ENCODE data around the gene EFNA3. TPM values are rescaled to one million over a fixed set of nuclear protein-coding genes. Genes with fewer than 3 reads are reported as not detected.

The EFNA3 gene
- total RNA-seq, 6 experiments from 2014 or later = 0.25 to 0.87 (median 0.55) TPM

DNA sequence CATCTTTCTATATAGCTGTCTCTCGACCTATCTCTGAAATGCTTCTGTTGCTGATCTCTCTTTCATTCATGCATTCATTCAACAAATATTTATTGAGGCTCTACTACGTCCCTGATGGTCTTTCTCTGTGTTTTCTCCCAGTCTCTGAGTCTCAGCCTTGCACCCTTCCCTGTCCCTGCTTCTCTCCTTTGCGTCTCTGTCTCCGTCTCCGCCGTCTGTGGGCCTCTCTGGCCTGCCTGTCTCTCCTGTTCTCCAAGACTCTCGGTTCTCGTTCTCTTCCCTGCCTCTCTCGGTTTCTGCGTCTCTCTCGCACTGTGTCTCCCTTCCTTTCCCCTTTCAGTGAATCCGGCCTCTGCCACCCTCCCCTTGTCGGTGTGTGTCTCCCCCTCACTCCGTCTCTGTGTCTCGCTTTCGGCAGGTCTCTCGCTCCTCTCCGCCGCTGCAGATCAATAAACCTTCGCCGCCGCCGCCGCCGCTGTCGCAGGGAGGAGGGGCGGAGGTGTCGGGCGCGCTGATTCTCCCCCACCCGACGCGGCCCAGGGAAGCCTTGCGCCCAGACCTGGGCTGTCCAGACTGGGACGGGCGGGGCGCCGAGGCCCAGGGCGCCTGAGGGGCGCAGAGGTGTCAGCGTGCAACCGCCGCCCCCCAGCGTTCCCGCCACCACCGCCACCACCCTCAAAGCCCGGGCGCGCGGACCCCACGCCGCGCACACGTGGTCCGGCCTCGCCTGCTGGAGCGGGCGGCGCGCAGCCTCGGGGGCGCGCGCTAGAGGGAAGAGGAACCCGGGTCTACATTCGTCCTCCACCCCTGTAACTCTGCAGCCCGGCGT lies 3.0 kb downstream of the EFNA3 start:
- H3K4me3 Mint-ChIP-seq = peak overlapping the region; percentile 35
- no peaks in the 10 kb centered on the region for H3K9me3 Mint-ChIP-seq
- DNase-seq = no peak
- TF ChIP-seq, protein P1, sequence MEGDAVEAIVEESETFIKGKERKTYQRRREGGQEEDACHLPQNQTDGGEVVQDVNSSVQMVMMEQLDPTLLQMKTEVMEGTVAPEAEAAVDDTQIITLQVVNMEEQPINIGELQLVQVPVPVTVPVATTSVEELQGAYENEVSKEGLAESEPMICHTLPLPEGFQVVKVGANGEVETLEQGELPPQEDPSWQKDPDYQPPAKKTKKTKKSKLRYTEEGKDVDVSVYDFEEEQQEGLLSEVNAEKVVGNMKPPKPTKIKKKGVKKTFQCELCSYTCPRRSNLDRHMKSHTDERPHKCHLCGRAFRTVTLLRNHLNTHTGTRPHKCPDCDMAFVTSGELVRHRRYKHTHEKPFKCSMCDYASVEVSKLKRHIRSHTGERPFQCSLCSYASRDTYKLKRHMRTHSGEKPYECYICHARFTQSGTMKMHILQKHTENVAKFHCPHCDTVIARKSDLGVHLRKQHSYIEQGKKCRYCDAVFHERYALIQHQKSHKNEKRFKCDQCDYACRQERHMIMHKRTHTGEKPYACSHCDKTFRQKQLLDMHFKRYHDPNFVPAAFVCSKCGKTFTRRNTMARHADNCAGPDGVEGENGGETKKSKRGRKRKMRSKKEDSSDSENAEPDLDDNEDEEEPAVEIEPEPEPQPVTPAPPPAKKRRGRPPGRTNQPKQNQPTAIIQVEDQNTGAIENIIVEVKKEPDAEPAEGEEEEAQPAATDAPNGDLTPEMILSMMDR (IDR thresholded peaks at IDR 0.05) = no peak
- H3K4me1 Mint-ChIP-seq (ENCODE audit: low read depth) = peaks cover 29% of the 10 kb centered on the region
- no peaks in the 10 kb centered on the region for H3K36me3 Mint-ChIP-seq (ENCODE audit: low read depth)
- H3K27me3 Mint-ChIP-seq (ENCODE audit: insufficient read depth) = peaks cover 39% of the 10 kb centered on the region
- peak overlapping the region; percentile 9 for H3K27ac Mint-ChIP-seq

DNA sequence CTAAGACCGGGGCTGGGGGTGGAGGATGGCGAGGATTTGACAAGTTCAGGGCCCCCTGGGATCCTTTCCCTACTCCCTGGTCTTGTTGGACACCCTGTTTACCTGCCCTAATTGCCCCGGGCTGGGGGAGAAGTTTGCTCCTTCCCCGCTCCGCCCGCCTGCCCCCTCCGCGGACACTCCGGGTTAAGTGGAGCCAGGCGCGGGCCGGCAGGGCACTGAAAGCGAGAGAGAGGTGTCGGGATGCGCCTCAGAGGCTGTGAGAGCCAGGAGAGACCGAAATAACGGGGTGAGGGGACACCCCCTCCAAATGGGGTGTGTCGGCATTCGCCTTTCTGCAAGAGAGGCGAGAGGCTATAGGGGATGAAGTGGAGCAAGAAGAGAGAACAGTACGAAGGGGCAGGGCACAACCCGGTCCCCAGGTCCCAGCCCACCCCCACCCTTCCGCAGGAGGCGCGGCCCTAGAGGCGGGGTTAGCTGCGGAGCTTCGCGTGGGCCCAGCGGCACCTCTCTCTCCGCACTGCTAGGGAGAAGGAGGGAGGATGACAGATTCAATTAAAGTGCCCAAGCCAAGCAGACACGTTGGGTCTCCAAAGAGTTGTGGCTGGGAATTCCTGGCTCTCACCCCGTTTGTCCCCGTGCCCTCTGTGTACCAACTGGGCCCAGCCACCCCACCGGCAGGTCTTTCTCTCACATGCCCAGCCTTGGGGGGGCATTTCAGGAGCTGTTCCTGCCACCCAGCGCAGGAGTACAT lies 3.8 kb downstream of the EFNA3 start:
- Mint-ChIP-seq H3K4me1 (ENCODE audit: low read depth) (peaks cover 29% of the 10 kb centered on the region), H3K27me3 (ENCODE audit: insufficient read depth) (peaks cover 39% of the 10 kb centered on the region), H3K4me3 (no peak overlapping the region), H3K36me3 (ENCODE audit: low read depth) (no peaks in the 10 kb centered on the region), H3K9me3 (no peaks in the 10 kb centered on the region), H3K27ac (no peak overlapping the region)
- TF ChIP-seq, protein P1 (IDR thresholded peaks at IDR 0.05) = no peak
- no peak for DNase-seq

GRCh38 chr1:155083052-155083541 lies 4.5 kb downstream of the EFNA3 start:
- H3K4me1 Mint-ChIP-seq (ENCODE audit: low read depth) = peaks cover 29% of the 10 kb centered on the region
- no peak overlapping the region for H3K27ac Mint-ChIP-seq
- H3K9me3 Mint-ChIP-seq = no peaks in the 10 kb centered on the region
- H3K4me3 Mint-ChIP-seq = no peak overlapping the region
- DNase-seq = no peak
- H3K27me3 Mint-ChIP-seq (ENCODE audit: insufficient read depth) = peaks cover 39% of the 10 kb centered on the region
- TF ChIP-seq, protein P1 (IDR thresholded peaks at IDR 0.05) = no peak
- H3K36me3 Mint-ChIP-seq (ENCODE audit: low read depth) = no peaks in the 10 kb centered on the region

DNA sequence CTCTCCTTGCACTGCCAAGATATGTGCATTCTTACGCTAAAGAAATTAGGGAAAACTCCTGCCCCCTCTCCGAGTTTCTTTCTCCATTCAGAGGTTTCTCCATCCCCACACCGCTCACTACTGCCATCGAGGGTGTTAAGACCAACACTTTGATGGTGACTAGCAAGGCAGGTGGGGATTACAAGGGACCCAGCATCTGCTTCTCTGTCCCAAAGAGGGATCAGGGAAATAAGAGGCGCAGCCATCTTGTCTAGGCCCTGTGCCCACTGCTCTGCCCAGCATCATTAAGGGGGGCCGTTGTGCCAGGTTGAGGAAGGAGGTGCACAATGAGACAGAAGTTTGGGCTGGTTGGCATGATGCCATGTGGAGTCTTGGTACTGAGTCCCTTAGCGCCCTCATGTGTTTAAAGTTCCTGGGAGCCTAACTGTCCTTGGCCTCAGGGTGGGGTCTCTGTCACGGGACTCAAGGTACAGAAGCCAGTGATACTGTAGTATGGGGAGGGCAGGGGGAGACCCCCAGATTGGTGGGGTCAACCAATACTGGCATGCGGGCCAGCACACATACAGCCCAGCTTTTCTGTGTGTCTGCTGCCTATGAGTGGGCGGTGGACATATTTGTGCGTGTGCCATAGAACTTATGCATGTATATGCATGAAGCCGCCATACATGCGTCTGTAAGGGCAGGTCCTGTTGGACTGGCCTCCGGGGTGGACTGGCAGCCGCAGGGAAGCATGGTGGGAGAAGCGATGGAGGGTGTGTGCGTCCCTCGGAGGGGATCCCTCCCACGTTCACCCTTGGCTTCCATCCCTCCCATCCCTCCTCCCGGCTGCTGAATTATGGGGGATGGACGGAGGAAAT lies 5.5 kb downstream of the EFNA3 start:
- peaks cover 42% of the 10 kb centered on the region for H3K27me3 Mint-ChIP-seq (ENCODE audit: insufficient read depth)
- peaks cover 29% of the 10 kb centered on the region for H3K4me1 Mint-ChIP-seq (ENCODE audit: low read depth)
- H3K27ac Mint-ChIP-seq = peak overlapping the region; percentile 83; the same call in 1 of the 2 replicates
- TF ChIP-seq, protein P1 (IDR thresholded peaks at IDR 0.05) = no peak
- peak overlapping the region; percentile 98 for H3K4me3 Mint-ChIP-seq
- H3K36me3 Mint-ChIP-seq (ENCODE audit: low read depth) = no peaks in the 10 kb centered on the region
- no peak for DNase-seq
- no peaks in the 10 kb centered on the region for H3K9me3 Mint-ChIP-seq
